RWPE2 (cell line): ENCODE measurements around the gene LILRA1.
"Not testable (repeated sequence)": the region's sequence is repeated elsewhere in the genome, so short reads cannot be mapped to it uniquely, and the experiment has no call there.

Source experiments
- ATAC-seq: fragments of 200-7000 bp; cut with Tn5 transposase; 3 replicates; pipeline ENCODE4 v1.9.1; 2021; ENCODE audit warnings: low read depth
- DNase-seq: peaks from one replicate; pipeline ENCODE4 v3.0.0-alpha.2; 2020; ENCODE audit warnings: low spot score
- H3K27ac ChIP-seq: fragments of 450-650 bp; 2 replicates; pipeline ENCODE4 v1.5.1; 2017; ENCODE audit warnings: mild to moderate bottlenecking; ENCODE audit not compliant: poor library complexity, severe bottlenecking
- H3K27me3 ChIP-seq: fragments of 250-450 bp; sonication (Bioruptor Pico); 2 replicates; pipeline ENCODE4 v1.5.1; 2021; ENCODE audit warnings: mild to moderate bottlenecking, moderate library complexity; ENCODE audit not compliant: insufficient read depth, poor library complexity, severe bottlenecking
- H3K36me3 ChIP-seq: fragments of 250-450 bp; sonication (Bioruptor Pico); 2 replicates; pipeline ENCODE4 v1.5.1; 2020; ENCODE audit warnings: low read depth, mild to moderate bottlenecking, moderate library complexity
- H3K4me1 ChIP-seq: fragments of 250-450 bp; sonication (Bioruptor Pico); 2 replicates; pipeline ENCODE4 v1.5.1; 2021; ENCODE audit warnings: mild to moderate bottlenecking, moderate library complexity; ENCODE audit not compliant: insufficient read depth, poor library complexity, severe bottlenecking
- H3K4me3 ChIP-seq: fragments of 250-450 bp; sonication (Bioruptor Pico); 2 replicates; pipeline ENCODE4 v1.5.1; 2021; ENCODE audit warnings: mild to moderate bottlenecking, moderate library complexity; ENCODE audit not compliant: severe bottlenecking
- H3K9me3 ChIP-seq: fragments of 250-450 bp; sonication (Bioruptor Pico); 2 replicates; pipeline ENCODE4 v1.5.1; 2021; ENCODE audit warnings: mild to moderate bottlenecking, moderate library complexity; ENCODE audit not compliant: severe bottlenecking
- TF ChIP-seq, protein P1 (sequence below): fragments of 450-650 bp; IDR thresholded peaks from one replicate; pipeline ENCODE4 v1.5.1; 2017; ENCODE audit warnings: mild to moderate bottlenecking, moderate library complexity; ENCODE audit not compliant: poor library complexity, severe bottlenecking

Gene LILRA1

DNA sequence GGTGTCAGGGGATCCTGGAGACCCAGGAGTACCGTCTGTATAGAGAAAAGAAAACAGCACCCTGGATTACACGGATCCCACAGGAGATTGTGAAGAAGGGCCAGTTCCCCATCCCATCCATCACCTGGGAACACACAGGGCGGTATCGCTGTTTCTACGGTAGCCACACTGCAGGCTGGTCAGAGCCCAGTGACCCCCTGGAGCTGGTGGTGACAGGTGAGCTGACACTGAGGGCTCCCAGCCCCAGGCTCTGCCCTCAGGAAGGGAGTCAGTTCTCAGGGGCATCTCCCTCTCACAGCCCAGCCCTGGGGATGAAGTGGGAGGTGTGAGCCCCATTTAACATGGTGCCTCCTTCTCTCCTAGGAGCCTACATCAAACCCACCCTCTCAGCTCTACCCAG is 1.3 kb downstream of the LILRA1 start:
- TF ChIP-seq, protein P1, sequence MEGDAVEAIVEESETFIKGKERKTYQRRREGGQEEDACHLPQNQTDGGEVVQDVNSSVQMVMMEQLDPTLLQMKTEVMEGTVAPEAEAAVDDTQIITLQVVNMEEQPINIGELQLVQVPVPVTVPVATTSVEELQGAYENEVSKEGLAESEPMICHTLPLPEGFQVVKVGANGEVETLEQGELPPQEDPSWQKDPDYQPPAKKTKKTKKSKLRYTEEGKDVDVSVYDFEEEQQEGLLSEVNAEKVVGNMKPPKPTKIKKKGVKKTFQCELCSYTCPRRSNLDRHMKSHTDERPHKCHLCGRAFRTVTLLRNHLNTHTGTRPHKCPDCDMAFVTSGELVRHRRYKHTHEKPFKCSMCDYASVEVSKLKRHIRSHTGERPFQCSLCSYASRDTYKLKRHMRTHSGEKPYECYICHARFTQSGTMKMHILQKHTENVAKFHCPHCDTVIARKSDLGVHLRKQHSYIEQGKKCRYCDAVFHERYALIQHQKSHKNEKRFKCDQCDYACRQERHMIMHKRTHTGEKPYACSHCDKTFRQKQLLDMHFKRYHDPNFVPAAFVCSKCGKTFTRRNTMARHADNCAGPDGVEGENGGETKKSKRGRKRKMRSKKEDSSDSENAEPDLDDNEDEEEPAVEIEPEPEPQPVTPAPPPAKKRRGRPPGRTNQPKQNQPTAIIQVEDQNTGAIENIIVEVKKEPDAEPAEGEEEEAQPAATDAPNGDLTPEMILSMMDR, result no peak
- H3K4me3 ChIP-seq, result no peak overlapping the region
- H3K36me3 ChIP-seq, result no peaks in the 10 kb centered on the region
- H3K4me1 ChIP-seq, result no peaks in the 10 kb centered on the region
- no peaks in the 10 kb centered on the region for H3K9me3 ChIP-seq
- ATAC-seq (no peak), DNase-seq (no peak)
- H3K27me3 ChIP-seq, result peaks cover 8% of the 10 kb centered on the region
- no peak overlapping the region for H3K27ac ChIP-seq

DNA sequence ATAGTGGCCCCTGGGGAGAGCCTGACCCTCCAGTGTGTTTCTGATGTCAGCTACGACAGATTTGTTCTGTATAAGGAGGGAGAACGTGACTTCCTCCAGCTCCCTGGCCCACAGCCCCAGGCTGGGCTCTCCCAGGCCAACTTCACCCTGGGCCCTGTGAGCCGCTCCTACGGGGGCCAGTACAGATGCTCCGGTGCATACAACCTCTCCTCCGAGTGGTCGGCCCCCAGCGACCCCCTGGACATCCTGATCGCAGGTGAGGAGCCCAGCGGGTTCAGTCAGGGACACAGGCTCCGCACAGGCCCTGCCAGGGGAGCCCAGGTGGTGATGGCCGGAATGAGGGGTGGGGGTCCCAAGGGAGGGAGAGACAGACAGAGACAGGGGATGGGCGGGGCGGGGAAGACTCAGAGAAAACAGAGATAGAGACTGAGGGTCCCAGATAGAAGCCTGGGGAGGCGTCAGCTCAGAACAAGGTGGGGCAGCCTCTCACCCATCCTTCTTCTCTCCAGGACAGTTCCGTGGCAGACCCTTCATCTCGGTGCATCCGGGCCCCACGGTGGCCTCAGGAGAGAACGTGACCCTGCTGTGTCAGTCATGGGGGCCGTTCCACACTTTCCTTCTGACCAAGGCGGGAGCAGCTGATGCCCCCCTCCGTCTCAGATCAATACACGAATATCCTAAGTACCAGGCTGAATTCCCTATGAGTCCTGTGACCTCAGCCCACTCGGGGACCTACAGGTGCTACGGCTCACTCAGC is 2.4 kb downstream of the LILRA1 start:
- not testable (repeated sequence) for ATAC-seq, H3K4me3 ChIP-seq, H3K9me3 ChIP-seq, DNase-seq, H3K27me3 ChIP-seq, H3K4me1 ChIP-seq, H3K36me3 ChIP-seq, H3K27ac ChIP-seq

DNA sequence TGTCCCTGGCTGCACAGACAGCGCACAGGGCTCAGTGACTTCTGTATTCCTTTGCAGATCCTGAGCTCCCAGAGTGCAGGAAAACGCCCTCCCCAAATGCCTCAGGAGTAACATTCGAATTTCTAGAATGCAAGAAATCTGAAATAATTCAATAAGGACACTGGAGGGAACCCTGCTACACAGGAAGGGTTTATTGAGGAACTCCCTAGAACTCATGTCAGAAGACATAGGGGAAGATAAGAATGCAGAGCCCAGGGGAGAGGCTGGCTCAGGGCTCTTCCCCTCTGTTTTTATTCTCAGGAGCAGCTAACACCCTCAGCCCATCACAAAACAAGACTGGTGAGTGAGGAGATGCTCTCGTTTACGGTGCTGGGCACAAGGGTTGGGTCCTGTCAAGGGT is 6.8 kb downstream of the LILRA1 start:
- Histone ChIP-seq H3K27me3 (peaks cover 16% of the 10 kb centered on the region), H3K4me1 (no peaks in the 10 kb centered on the region), H3K9me3 (no peaks in the 10 kb centered on the region), H3K27ac (no peak overlapping the region), H3K4me3 (no peak overlapping the region), H3K36me3 (no peaks in the 10 kb centered on the region)
- DNase-seq (no peak), ATAC-seq (no peak)
- TF ChIP-seq, protein P1, result no peak

DNA sequence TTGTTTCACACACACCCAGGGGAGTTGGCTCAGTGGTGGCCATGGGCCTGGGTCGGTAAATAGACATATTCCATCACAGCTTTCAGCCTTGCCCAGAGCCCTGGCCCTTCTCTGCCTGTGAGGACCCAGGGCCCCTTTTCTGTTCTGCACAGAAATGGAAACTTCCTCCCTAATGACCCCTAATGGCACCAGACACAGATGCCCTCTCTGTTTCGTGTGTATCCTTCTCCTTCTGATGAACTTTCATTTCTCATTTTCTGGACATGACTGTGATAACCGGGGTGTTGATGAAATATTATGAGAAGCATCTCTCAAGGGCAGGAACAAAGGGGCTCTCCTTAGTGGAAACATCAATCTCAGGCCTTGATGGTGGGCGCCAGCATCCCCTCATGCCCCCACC is 12.8 kb downstream of the LILRA1 start:
- Histone ChIP-seq H3K4me3 (no peak overlapping the region), H3K27ac (no peak overlapping the region), H3K4me1 (no peaks in the 10 kb centered on the region), H3K9me3 (no peaks in the 10 kb centered on the region), H3K36me3 (no peaks in the 10 kb centered on the region), H3K27me3 (peaks cover 8% of the 10 kb centered on the region)
- TF ChIP-seq, protein P1, result no peak
- ATAC-seq (no peak), DNase-seq (no peak)

DNA sequence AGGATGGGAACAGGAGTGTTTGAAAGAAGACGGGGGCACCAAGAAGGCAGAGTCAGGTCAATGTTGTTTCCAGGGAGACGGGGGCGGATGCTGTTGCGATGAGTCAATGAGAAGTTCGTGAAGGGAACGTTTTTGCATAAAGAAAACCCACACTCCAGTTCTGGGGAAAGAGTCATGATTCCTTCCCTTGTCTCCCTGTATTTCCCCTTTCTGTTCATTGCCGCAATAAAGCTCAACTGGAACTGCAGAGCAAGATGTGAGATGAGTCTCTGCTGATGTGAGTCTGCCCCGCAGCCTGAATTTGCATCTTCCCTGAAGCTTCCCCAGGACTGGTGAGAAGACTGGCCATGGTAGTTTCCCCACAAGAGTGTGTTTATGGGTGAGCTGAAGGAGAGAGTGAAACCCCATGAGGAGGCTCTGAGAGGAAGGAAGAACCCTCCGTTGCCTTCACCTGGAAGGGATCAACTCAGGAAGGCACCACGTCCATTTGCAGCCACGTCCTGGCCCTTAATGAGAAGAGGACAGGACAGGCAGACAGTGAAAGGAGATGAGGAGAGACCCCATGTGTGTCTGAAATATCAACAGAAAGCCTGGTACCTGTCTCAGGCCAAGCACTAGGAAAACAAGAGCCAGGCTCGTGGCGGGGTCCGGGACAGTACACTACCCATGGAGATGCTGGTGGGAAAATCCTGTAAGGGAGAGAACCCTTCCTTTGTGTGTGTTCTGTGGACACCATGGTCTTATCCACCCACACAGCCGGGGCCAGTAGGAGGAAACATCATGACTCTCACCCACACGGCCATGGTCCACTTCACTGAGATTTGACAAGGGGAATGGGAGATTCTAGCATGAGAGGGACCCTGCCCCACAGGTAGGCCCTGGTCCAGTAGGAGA is 13.7 kb downstream of the LILRA1 start:
- H3K4me1 ChIP-seq, result no peaks in the 10 kb centered on the region
- no peaks in the 10 kb centered on the region for H3K36me3 ChIP-seq
- no peak overlapping the region for H3K27ac ChIP-seq
- no peaks in the 10 kb centered on the region for H3K9me3 ChIP-seq
- ATAC-seq (no peak; the same call in 2 of the 3 replicates), DNase-seq (no peak)
- H3K27me3 ChIP-seq, result peaks cover 8% of the 10 kb centered on the region
- TF ChIP-seq, protein P1, result no peak
- H3K4me3 ChIP-seq, result no peak overlapping the region
